Kidney (tissue), 14 donors: ENCODE data around the gene ZNF669. TPM values are rescaled to one million over a fixed set of nuclear protein-coding genes. Genes with fewer than 3 reads are reported as not detected.

Source experiments
- DNase-seq, 5 donors: peaks; one replicate each; pipeline ENCODE4 v3.0.0-alpha.2; 2013 to 2020
- FAIRE-seq: peaks from 2 replicates; lab custom pipeline; 2012; peaks lifted over from hg19 to GRCh38; lab: Jason Lieb, UNC
- H3K27ac ChIP-seq, 2 donors: one replicate each; pipeline ENCODE4 v1.7.0; 2013; ENCODE audit warnings: low read depth in 2 of 2, low read length in 2 of 2, inconsistent platforms in 1 of 2
- H3K27me3 ChIP-seq: one replicate; pipeline ENCODE4 v1.7.1; 2013; ENCODE audit warnings: low read length, inconsistent platforms; ENCODE audit not compliant: control insufficient read depth, insufficient read depth
- H3K36me3 ChIP-seq, 3 donors: one replicate each; pipeline versions ENCODE4 v1.7.0 to v1.7.1; 2013; ENCODE audit warnings: low read length in 3 of 3, control low read depth in 1 of 3, inconsistent platforms in 1 of 3; ENCODE audit not compliant: insufficient read depth in 3 of 3, control insufficient read depth in 2 of 3
- H3K4me1 ChIP-seq, 3 donors: one replicate each; pipeline versions ENCODE4 v1.7.0 to v1.7.1; 2013; ENCODE audit warnings: low read length in 3 of 3, inconsistent platforms in 1 of 3, low read depth in 1 of 3; ENCODE audit not compliant: control insufficient read depth in 2 of 3, insufficient read depth in 2 of 3
- H3K4me3 ChIP-seq, 3 donors: one replicate each; pipeline versions ENCODE4 v1.7.0 to v1.8.1; 2013; ENCODE audit warnings: low read length in 3 of 3, control low read depth in 1 of 3, inconsistent platforms in 1 of 3
- H3K9ac ChIP-seq, 3 donors: one replicate each; pipeline versions ENCODE4 v1.7.0 to v1.7.1; 2013; ENCODE audit warnings: low read length in 3 of 3, control low read depth in 1 of 3, inconsistent platforms in 1 of 3
- H3K9me3 ChIP-seq, 3 donors: one replicate each; pipeline versions ENCODE4 v1.7.0 to v1.7.1; 2013; ENCODE audit warnings: low read length in 3 of 3, control low read depth in 1 of 3, inconsistent platforms in 1 of 3; ENCODE audit not compliant: control insufficient read depth in 2 of 3, insufficient read depth in 1 of 3
- intact Hi-C: fragments of 100-400 bp; cut with DNase I; formaldehyde crosslinking; loops from one replicate; pipeline ENCODE4 v1.11.1; 2022
- polyA plus RNA-seq: library from polyadenylated mRNA; stranded (reverse); fragments of 350-450 nt; fragmentation: Illumina TruSeq; extraction: RNeasy Lipid Tissue Mini Kit (QIAGEN cat#74804); gene quantifications from one replicate; pipeline ENCODE4 v1.2.3, GENCODE V29; 2014; ENCODE audit warnings: low read depth, low replicate concordance; ENCODE audit not compliant: insufficient read depth
- total RNA-seq: library from RNA; stranded (reverse); fragmentation: NEBNext Ultra II Directional; extraction: Animal tissue kit (Norgen Biotek cat#: 25700); gene quantifications from one replicate; pipeline ENCODE4 v1.2.1, GENCODE V29; 2021
- TF ChIP-seq, protein P1 (sequence below): IDR thresholded peaks from 3 replicates; pipeline ENCODE4 v1.5.1; 2012; ENCODE audit warnings: mild to moderate bottlenecking, moderate library complexity, borderline replicate concordance; ENCODE audit not compliant: insufficient read depth; ENCODE audit errors: extremely low read depth
- donor health status: control.
- donor health status: control.
- donor health status: control.
- donor health status: control.
- donor health status: control.
- donor health status: DM: yes; HTN: yes; CAD: no.
- donor health status: Normal renal cell carcinoma (clear cell type).

ZNF669 gene
- total and polyA plus RNA-seq, 2 donors from 2014 or later: 4.2 to 7.8 TPM

DNA sequence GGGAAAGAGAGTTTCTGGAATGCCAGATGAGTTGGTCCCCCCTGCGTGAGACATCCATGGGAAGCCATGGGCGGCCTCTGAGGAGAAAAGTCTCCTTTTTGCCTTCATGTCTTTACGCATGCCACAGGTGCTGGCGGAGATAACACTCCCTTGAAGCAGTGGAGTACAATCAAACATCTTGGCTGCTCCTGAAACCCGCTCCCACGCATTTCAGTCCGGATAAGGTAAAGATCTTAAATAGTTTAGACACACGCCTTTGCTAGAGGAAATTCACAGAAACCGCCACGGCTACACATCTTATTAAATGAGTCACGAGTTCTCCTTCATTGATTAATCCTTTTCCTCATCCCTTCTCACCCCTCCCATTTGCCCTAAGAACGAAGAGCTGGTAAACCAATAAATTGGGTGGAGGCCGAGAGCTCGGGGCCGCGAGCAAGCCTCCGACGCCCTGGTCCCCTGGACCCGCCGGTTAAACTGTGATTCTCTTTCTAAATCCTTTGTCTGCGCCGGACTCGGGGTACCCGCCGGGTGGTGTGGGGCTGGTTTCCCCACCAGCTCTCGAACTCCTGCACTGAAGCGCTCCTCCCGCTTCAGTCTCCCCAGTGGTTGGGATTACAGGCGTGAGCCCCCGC, 6.6 kb upstream of the ZNF669 start:
- DNase-seq: peak in 4 of 5 donors; percentile 39 to 64 (median 60)
- H3K4me1 ChIP-seq: no peaks in the 10 kb centered on the region
- H3K4me3 ChIP-seq: peak overlapping the region; percentile 50 to 64 (median 57)
- H3K27me3 ChIP-seq: no peaks in the 10 kb centered on the region
- no peak for FAIRE-seq
- peak overlapping the region in 2 of 3 donors; percentile 26 to 69 for H3K9ac ChIP-seq
- no peaks in the 10 kb centered on the region for H3K36me3 ChIP-seq
- H3K27ac ChIP-seq: no peak overlapping the region
- intact Hi-C loops: no loop called here
- H3K9me3 ChIP-seq: no peaks in the 10 kb centered on the region
- TF ChIP-seq, protein P1, sequence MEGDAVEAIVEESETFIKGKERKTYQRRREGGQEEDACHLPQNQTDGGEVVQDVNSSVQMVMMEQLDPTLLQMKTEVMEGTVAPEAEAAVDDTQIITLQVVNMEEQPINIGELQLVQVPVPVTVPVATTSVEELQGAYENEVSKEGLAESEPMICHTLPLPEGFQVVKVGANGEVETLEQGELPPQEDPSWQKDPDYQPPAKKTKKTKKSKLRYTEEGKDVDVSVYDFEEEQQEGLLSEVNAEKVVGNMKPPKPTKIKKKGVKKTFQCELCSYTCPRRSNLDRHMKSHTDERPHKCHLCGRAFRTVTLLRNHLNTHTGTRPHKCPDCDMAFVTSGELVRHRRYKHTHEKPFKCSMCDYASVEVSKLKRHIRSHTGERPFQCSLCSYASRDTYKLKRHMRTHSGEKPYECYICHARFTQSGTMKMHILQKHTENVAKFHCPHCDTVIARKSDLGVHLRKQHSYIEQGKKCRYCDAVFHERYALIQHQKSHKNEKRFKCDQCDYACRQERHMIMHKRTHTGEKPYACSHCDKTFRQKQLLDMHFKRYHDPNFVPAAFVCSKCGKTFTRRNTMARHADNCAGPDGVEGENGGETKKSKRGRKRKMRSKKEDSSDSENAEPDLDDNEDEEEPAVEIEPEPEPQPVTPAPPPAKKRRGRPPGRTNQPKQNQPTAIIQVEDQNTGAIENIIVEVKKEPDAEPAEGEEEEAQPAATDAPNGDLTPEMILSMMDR: no peak

DNA sequence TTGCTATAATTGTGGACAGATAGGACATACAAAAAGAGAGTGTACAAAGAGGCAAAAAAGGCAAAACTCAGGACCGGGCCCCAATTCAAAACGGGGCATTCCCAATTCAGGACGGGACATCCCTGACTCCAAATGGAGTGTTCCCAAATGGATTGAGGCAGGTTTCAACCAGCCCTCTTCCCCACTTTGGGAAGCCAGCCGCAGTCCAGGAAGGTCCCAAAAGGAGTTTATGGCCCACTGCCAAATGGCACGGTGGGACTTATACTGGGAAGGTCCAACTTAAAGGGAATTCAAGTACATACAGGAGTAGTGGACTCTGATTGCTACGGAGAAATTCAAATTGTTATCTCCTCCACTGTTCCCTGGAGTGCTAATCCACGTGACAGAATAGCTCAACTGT, 3.5 kb upstream of the ZNF669 start:
- intact Hi-C loops: no loop called here
- H3K9me3 ChIP-seq: no peaks in the 10 kb centered on the region
- TF ChIP-seq, protein P1: no peak
- peaks cover 0 to 3% (median 2%) of the 10 kb centered on the region in 3 donors for H3K4me1 ChIP-seq
- no peak for DNase-seq
- H3K36me3 ChIP-seq: no peaks in the 10 kb centered on the region
- no peak overlapping the region for H3K9ac ChIP-seq
- no peaks in the 10 kb centered on the region for H3K27me3 ChIP-seq
- no peak for FAIRE-seq
- H3K4me3 ChIP-seq: no peak overlapping the region
- H3K27ac ChIP-seq: no peak overlapping the region

DNA sequence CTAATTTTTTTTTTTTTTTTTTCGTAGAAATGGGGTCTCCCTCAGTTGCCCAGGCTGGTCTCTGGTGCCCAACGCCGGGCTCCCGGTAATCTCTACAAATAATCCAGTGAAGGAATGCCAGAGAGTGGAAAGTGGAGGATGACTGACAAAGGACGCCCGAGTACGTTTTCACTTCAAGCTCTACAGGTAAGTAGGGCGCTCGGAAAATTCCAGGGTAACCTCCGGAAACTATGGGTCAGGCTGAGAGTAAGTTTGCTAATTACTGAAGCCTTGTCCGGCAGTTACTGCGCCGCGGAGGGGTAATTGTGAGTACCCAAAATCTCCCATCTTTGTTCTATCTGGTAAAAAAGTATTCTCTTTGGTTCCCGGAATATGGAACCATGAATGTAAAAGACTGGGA, 1.8 kb upstream of the ZNF669 start:
- FAIRE-seq: no peak
- intact Hi-C loops: no loop called here
- H3K9me3 ChIP-seq: peaks cover 1 to 11% (median 4%) of the 10 kb centered on the region in 3 donors
- H3K4me1 ChIP-seq: peaks cover 0 to 3% (median 2%) of the 10 kb centered on the region in 3 donors
- no peaks in the 10 kb centered on the region for H3K27me3 ChIP-seq
- H3K9ac ChIP-seq: no peak overlapping the region
- no peak overlapping the region for H3K4me3 ChIP-seq
- no peak for DNase-seq
- no peak overlapping the region for H3K27ac ChIP-seq
- TF ChIP-seq, protein P1: no peak
- H3K36me3 ChIP-seq: peaks cover 5 to 10% (median 6%) of the 10 kb centered on the region in 3 donors
